Activated CD4-positive, alpha-beta T cell treated with anti-CD3 and anti-CD28 coated beads, Interleukin-2, Interleukin-4, amounts not matched to agents 100 ng/mL and 50 ng/mL, durations not matched to agents 16 hours and 8 hours (primary cell): ENCODE results near the gene RAB3A.
"Not testable (repeated sequence)": the region's sequence is repeated elsewhere in the genome, so short reads cannot be mapped to it uniquely, and the experiment has no call there.

Source experiments
- DNase-seq: peaks from one replicate; pipeline ENCODE4 v3.0.0-alpha.2; 2020; ENCODE audit warnings: low spot score

Gene RAB3A

GRCh38 chr19:18223860-18224524 is 20.1 kb upstream of the RAB3A start:
- DNase-seq: no peak

GRCh38 chr19:18221815-18222725 is 18.2 kb upstream of the RAB3A start:
- DNase-seq: no peak

GRCh38 chr19:18220632-18221275 is 16.9 kb upstream of the RAB3A start:
- DNase-seq: no peak

- DNase-seq: no peak
Measured at GRCh38 chr19:18219911-18220631, 16.2 kb upstream of the RAB3A start.

GRCh38 chr19:18218600-18218999 is 14.8 kb upstream of the RAB3A start:
- no peak for DNase-seq

- no peak for DNase-seq
Measured at GRCh38 chr19:18218159-18218558, 14.3 kb upstream of the RAB3A start.

GRCh38 chr19:18216789-18217188 is 12.9 kb upstream of the RAB3A start:
- DNase-seq: no peak

- no peak for DNase-seq
Measured at GRCh38 chr19:18214779-18215433, 11.1 kb upstream of the RAB3A start.

GRCh38 chr19:18211683-18212082 is 7.8 kb upstream of the RAB3A start:
- DNase-seq: no peak

GRCh38 chr19:18209912-18210311 is 6.1 kb upstream of the RAB3A start:
- DNase-seq: not testable (repeated sequence)

- peak; percentile 34 for DNase-seq
Measured at GRCh38 chr19:18208098-18208951, 4.5 kb upstream of the RAB3A start.

- DNase-seq: no peak
Measured at GRCh38 chr19:18206018-18206417, 2.2 kb upstream of the RAB3A start.

- no peak for DNase-seq
Measured at GRCh38 chr19:18205200-18205892, 1.5 kb upstream of the RAB3A start.

- DNase-seq: peak; percentile 28
Measured at GRCh38 chr19:18204394-18205199, 755 bp upstream of the RAB3A start.

- DNase-seq: peak; percentile 32
Measured at GRCh38 chr19:18203408-18203862, 407 bp downstream of the RAB3A start.

GRCh38 chr19:18202778-18203407 is 949 bp downstream of the RAB3A start:
- no peak for DNase-seq

GRCh38 chr19:18202397-18202777 is 1.5 kb downstream of the RAB3A start:
- DNase-seq: no peak

GRCh38 chr19:18198374-18198773 is 5.5 kb downstream of the RAB3A start:
- DNase-seq: no peak

GRCh38 chr19:18197941-18198340 is 5.9 kb downstream of the RAB3A start:
- DNase-seq: no peak
